ENCODE data around the gene IQCN.

DNA sequence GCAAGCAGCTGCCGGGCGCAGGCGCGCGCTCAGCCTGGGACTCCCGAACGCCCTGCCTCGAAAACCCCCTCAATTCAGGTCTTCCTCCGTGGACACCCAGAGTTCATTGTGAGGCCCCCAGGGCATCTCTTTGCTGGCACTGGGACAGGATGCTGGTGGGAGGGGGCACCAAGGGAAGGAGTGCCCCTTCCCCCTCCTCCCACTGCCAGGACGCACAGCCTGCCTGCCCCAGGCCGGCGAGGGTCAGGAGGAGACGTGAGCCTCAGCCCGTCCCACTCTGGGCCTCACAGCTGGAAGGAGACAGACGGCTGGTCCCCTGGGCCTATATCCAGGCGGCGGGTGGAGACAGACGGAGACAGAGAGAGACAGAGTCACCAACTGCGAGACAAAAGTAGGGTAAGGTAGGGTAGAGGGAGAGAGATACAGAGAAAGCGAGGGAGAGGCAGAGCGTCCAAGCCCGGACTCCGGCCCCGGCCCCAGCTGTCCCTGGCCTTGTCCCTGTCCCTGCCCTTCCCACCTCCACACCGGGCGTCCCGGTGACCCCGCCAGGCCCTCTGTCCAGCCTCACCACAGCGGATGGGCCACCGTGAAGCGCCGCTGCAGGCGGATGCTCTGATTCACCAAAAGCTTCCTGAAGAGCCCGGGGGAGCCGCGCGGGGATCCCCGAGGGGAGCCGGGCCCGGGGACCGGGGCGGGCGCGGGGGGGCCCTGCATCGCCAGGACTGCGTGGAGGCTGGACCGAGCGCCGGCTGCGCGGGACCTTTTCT is 48.4 kb downstream of the IQCN start, which contains the start of gene PDE4C:
- TF ChIP-seq YY1 (IDR thresholded peaks at IDR 0.05; ENCODE audit: insufficient read depth, insufficient read length) (no peak), SUZ12 (IDR thresholded peaks at IDR 0.05; ENCODE audit: extremely low read depth, insufficient read depth, insufficient read length) (no peak), ZNF274 (IDR thresholded peaks at IDR 0.05; ENCODE audit: low read depth, low read length) (no peak)

All from NT2/D1 (cell line).